Measurements from ENCODE around the gene RAD50. TPM values are rescaled to one million over a fixed set of nuclear protein-coding genes. Genes with fewer than 3 reads are reported as not detected.

RAD50 gene
- total RNA-seq, 1 donor from 2014 or later = 33.2 TPM

GRCh38 chr5:132666310-132667123, 109.7 kb downstream of the RAD50 start:
- H3K27ac ChIP-seq = no peak overlapping the region
- H3K9me3 ChIP-seq = no peaks in the 10 kb centered on the region
- H3K27me3 ChIP-seq (ENCODE audit: low read depth) = no peaks in the 10 kb centered on the region
- no peak for DNase-seq
- no peaks in the 10 kb centered on the region for H3K36me3 ChIP-seq
- intact Hi-C loops (cut with DNase I) = no loop called here
- ATAC-seq = no peak
- TF ChIP-seq, protein P1, sequence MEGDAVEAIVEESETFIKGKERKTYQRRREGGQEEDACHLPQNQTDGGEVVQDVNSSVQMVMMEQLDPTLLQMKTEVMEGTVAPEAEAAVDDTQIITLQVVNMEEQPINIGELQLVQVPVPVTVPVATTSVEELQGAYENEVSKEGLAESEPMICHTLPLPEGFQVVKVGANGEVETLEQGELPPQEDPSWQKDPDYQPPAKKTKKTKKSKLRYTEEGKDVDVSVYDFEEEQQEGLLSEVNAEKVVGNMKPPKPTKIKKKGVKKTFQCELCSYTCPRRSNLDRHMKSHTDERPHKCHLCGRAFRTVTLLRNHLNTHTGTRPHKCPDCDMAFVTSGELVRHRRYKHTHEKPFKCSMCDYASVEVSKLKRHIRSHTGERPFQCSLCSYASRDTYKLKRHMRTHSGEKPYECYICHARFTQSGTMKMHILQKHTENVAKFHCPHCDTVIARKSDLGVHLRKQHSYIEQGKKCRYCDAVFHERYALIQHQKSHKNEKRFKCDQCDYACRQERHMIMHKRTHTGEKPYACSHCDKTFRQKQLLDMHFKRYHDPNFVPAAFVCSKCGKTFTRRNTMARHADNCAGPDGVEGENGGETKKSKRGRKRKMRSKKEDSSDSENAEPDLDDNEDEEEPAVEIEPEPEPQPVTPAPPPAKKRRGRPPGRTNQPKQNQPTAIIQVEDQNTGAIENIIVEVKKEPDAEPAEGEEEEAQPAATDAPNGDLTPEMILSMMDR (IDR thresholded peaks at IDR 0.05) = no peak
- no peak overlapping the region for H3K4me3 ChIP-seq
- H3K4me1 ChIP-seq = no peaks in the 10 kb centered on the region

DNA sequence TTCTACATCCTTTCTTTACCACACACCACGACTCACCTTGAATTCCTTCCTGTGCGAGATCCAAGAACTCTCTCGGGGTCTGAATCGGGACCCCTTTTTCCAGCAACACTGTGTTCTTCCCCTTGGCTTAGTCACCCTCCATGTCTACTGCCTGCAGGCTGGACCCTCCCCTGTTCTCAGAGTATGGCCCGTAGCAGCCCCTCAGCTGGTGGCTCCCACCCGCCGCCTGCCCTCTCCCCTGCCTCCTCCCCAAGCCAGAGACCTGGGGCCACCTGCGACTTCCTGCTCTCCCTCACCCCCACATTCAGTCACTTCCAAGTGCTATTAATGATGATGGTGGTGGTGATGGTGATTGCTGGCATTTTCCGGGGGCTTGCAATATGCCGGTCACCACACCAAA, 110.5 kb downstream of the RAD50 start:
- TF ChIP-seq, protein P1 (IDR thresholded peaks at IDR 0.05) = no peak
- H3K36me3 ChIP-seq = no peaks in the 10 kb centered on the region
- DNase-seq (no peak), ATAC-seq (no peak)
- H3K9me3 ChIP-seq = no peaks in the 10 kb centered on the region
- H3K4me1 ChIP-seq = no peaks in the 10 kb centered on the region
- intact Hi-C loops (cut with DNase I) = no loop called here
- H3K4me3 ChIP-seq = no peak overlapping the region
- H3K27me3 ChIP-seq (ENCODE audit: low read depth) = no peaks in the 10 kb centered on the region
- H3K27ac ChIP-seq = no peak overlapping the region

GRCh38 chr5:132667761-132668705, 111.3 kb downstream of the RAD50 start:
- Histone ChIP-seq H3K27me3 (ENCODE audit: low read depth) (no peaks in the 10 kb centered on the region), H3K36me3 (no peaks in the 10 kb centered on the region), H3K4me1 (no peaks in the 10 kb centered on the region), H3K27ac (no peak overlapping the region), H3K9me3 (no peaks in the 10 kb centered on the region), H3K4me3 (no peak overlapping the region)
- no peak for ATAC-seq
- TF ChIP-seq, protein P1 (IDR thresholded peaks at IDR 0.05) = no peak
- no peak for DNase-seq
- intact Hi-C loops (cut with DNase I) = no loop called here

GRCh38 chr5:132668706-132669454, 112.1 kb downstream of the RAD50 start:
- ATAC-seq = no peak
- Histone ChIP-seq H3K4me1 (peaks cover 2% of the 10 kb centered on the region), H3K36me3 (no peaks in the 10 kb centered on the region), H3K27me3 (ENCODE audit: low read depth) (no peaks in the 10 kb centered on the region), H3K9me3 (no peaks in the 10 kb centered on the region), H3K4me3 (no peak overlapping the region), H3K27ac (no peak overlapping the region)
- intact Hi-C loops (cut with DNase I) = no loop called here
- TF ChIP-seq, protein P1 (IDR thresholded peaks at IDR 0.05) = no peak
- no peak for DNase-seq

DNA sequence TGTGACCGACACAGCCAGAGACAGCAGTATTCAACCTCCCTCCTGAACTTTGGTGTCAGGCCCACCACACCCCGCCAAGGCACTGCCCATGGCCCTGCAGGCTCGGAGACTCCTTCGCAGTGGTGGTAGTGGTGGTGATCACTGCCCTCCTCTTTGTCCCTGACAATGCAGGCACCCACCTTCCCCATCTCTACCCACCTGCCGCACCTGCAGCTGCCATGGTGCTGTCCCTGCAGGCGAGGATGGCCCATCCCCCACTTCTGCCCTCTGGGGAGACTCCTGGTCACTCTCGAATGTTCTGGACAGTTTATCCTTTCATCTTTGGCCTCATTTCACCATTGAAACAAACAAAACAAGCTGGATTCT, 112.7 kb downstream of the RAD50 start:
- intact Hi-C loops (cut with DNase I) = no loop called here
- H3K36me3 ChIP-seq = no peaks in the 10 kb centered on the region
- H3K27ac ChIP-seq = no peak overlapping the region
- ATAC-seq (no peak), DNase-seq (no peak)
- TF ChIP-seq, protein P1 (IDR thresholded peaks at IDR 0.05) = no peak
- H3K4me3 ChIP-seq = no peak overlapping the region
- H3K4me1 ChIP-seq = peaks cover 7% of the 10 kb centered on the region
- H3K9me3 ChIP-seq = no peaks in the 10 kb centered on the region
- H3K27me3 ChIP-seq (ENCODE audit: low read depth) = no peaks in the 10 kb centered on the region
